ENCODE measurements around the gene CEP164. TPM values are rescaled to one million over a fixed set of nuclear protein-coding genes. Genes with fewer than 3 reads are reported as not detected.

The CEP164 gene
- total RNA-seq, 1 donor from 2014 or later: 32.3 TPM

GRCh38 chr11:117295438-117296137 lies 32.1 kb upstream of the CEP164 start:
- no peaks in the 10 kb centered on the region for H3K4me1 Mint-ChIP-seq (ENCODE audit: low read depth)
- H3K27ac Mint-ChIP-seq: no peak overlapping the region
- DNase-seq (ENCODE audit: low spot score): no peak
- intact Hi-C loops (cut with micrococcal nuclease): no loop called here
- H3K4me3 Mint-ChIP-seq (ENCODE audit: low read depth): no peak overlapping the region
- no peaks in the 10 kb centered on the region for H3K9me3 Mint-ChIP-seq
- H3K27me3 Mint-ChIP-seq (ENCODE audit: low read depth): no peaks in the 10 kb centered on the region
- H3K36me3 Mint-ChIP-seq (ENCODE audit: low read depth): no peaks in the 10 kb centered on the region

GRCh38 chr11:117296881-117297280 lies 30.8 kb upstream of the CEP164 start:
- intact Hi-C loops (cut with micrococcal nuclease): no loop called here
- DNase-seq (ENCODE audit: low spot score): no peak

GRCh38 chr11:117298195-117298594 lies 29.5 kb upstream of the CEP164 start:
- DNase-seq (ENCODE audit: low spot score): no peak
- intact Hi-C loops (cut with micrococcal nuclease): no loop called here
- Mint-ChIP-seq H3K27me3 (ENCODE audit: low read depth) (no peaks in the 10 kb centered on the region), H3K9me3 (no peaks in the 10 kb centered on the region), H3K4me3 (ENCODE audit: low read depth) (no peak overlapping the region), H3K4me1 (ENCODE audit: low read depth) (peaks cover 4% of the 10 kb centered on the region), H3K36me3 (ENCODE audit: low read depth) (no peaks in the 10 kb centered on the region), H3K27ac (no peak overlapping the region)

More at GRCh38 chr11:117296881-117297280, 30.8 kb upstream of the CEP164 start:
- no peaks in the 10 kb centered on the region for H3K9me3 Mint-ChIP-seq
- H3K36me3 Mint-ChIP-seq (ENCODE audit: low read depth): no peaks in the 10 kb centered on the region
- peaks cover 4% of the 10 kb centered on the region for H3K4me1 Mint-ChIP-seq (ENCODE audit: low read depth)
- no peak overlapping the region for H3K4me3 Mint-ChIP-seq (ENCODE audit: low read depth)
- H3K27ac Mint-ChIP-seq: no peak overlapping the region
- no peaks in the 10 kb centered on the region for H3K27me3 Mint-ChIP-seq (ENCODE audit: low read depth)

- H3K36me3 Mint-ChIP-seq (ENCODE audit: low read depth): no peaks in the 10 kb centered on the region
- H3K9me3 Mint-ChIP-seq: no peaks in the 10 kb centered on the region
- no peak overlapping the region for H3K27ac Mint-ChIP-seq
- no peak overlapping the region for H3K4me3 Mint-ChIP-seq (ENCODE audit: low read depth)
- DNase-seq (ENCODE audit: low spot score): no peak
- intact Hi-C loops (cut with micrococcal nuclease): no loop called here
- H3K27me3 Mint-ChIP-seq (ENCODE audit: low read depth): no peaks in the 10 kb centered on the region
- peaks cover 4% of the 10 kb centered on the region for H3K4me1 Mint-ChIP-seq (ENCODE audit: low read depth)
Measured at GRCh38 chr11:117299351-117300282, 28.0 kb upstream of the CEP164 start.

- intact Hi-C loops (cut with micrococcal nuclease): no loop called here
- H3K9me3 Mint-ChIP-seq: no peaks in the 10 kb centered on the region
- H3K36me3 Mint-ChIP-seq (ENCODE audit: low read depth): no peaks in the 10 kb centered on the region
- H3K27ac Mint-ChIP-seq: no peak overlapping the region
- DNase-seq (ENCODE audit: low spot score): no peak
- H3K4me1 Mint-ChIP-seq (ENCODE audit: low read depth): peaks cover 4% of the 10 kb centered on the region
- H3K27me3 Mint-ChIP-seq (ENCODE audit: low read depth): no peaks in the 10 kb centered on the region
- H3K4me3 Mint-ChIP-seq (ENCODE audit: low read depth): no peak overlapping the region
Measured at GRCh38 chr11:117300283-117300663, 27.4 kb upstream of the CEP164 start.

- H3K27me3 Mint-ChIP-seq (ENCODE audit: low read depth): no peaks in the 10 kb centered on the region
- no peak overlapping the region for H3K27ac Mint-ChIP-seq
- intact Hi-C loops (cut with micrococcal nuclease): no loop called here
- peaks cover 4% of the 10 kb centered on the region for H3K4me1 Mint-ChIP-seq (ENCODE audit: low read depth)
- H3K4me3 Mint-ChIP-seq (ENCODE audit: low read depth): no peak overlapping the region
- H3K36me3 Mint-ChIP-seq (ENCODE audit: low read depth): no peaks in the 10 kb centered on the region
- DNase-seq (ENCODE audit: low spot score): no peak
- no peaks in the 10 kb centered on the region for H3K9me3 Mint-ChIP-seq
Measured at GRCh38 chr11:117300773-117301172, 26.9 kb upstream of the CEP164 start.

GRCh38 chr11:117302228-117302627 lies 25.4 kb upstream of the CEP164 start:
- Mint-ChIP-seq H3K27me3 (ENCODE audit: low read depth) (no peaks in the 10 kb centered on the region), H3K4me1 (ENCODE audit: low read depth) (peaks cover 4% of the 10 kb centered on the region), H3K27ac (no peak overlapping the region), H3K9me3 (no peaks in the 10 kb centered on the region), H3K4me3 (ENCODE audit: low read depth) (no peak overlapping the region), H3K36me3 (ENCODE audit: low read depth) (no peaks in the 10 kb centered on the region)
- intact Hi-C loops (cut with micrococcal nuclease): no loop called here
- no peak for DNase-seq (ENCODE audit: low spot score)

- Mint-ChIP-seq H3K36me3 (ENCODE audit: low read depth) (no peaks in the 10 kb centered on the region), H3K27ac (no peak overlapping the region), H3K27me3 (ENCODE audit: low read depth) (no peaks in the 10 kb centered on the region), H3K9me3 (no peaks in the 10 kb centered on the region), H3K4me3 (ENCODE audit: low read depth) (no peak overlapping the region), H3K4me1 (ENCODE audit: low read depth) (peaks cover 4% of the 10 kb centered on the region)
- intact Hi-C loops (cut with micrococcal nuclease): no loop called here
- DNase-seq (ENCODE audit: low spot score): no peak
Measured at GRCh38 chr11:117303101-117303500, 24.6 kb upstream of the CEP164 start.

- H3K4me1 Mint-ChIP-seq (ENCODE audit: low read depth): peaks cover 4% of the 10 kb centered on the region
- intact Hi-C loops (cut with micrococcal nuclease): no loop called here
- no peak overlapping the region for H3K4me3 Mint-ChIP-seq (ENCODE audit: low read depth)
- H3K36me3 Mint-ChIP-seq (ENCODE audit: low read depth): no peaks in the 10 kb centered on the region
- no peaks in the 10 kb centered on the region for H3K27me3 Mint-ChIP-seq (ENCODE audit: low read depth)
- H3K9me3 Mint-ChIP-seq: no peaks in the 10 kb centered on the region
- H3K27ac Mint-ChIP-seq: no peak overlapping the region
- no peak for DNase-seq (ENCODE audit: low spot score)
Measured at GRCh38 chr11:117303646-117304315, 23.9 kb upstream of the CEP164 start.

- Mint-ChIP-seq H3K27ac (no peak overlapping the region), H3K4me3 (ENCODE audit: low read depth) (no peak overlapping the region), H3K9me3 (no peaks in the 10 kb centered on the region), H3K27me3 (ENCODE audit: low read depth) (peaks cover 8% of the 10 kb centered on the region), H3K36me3 (ENCODE audit: low read depth) (no peaks in the 10 kb centered on the region), H3K4me1 (ENCODE audit: low read depth) (peaks cover 4% of the 10 kb centered on the region)
- no peak for DNase-seq (ENCODE audit: low spot score)
- intact Hi-C loops (cut with micrococcal nuclease): no loop called here
Measured at GRCh38 chr11:117305145-117305544, 22.5 kb upstream of the CEP164 start.

GRCh38 chr11:117309310-117309709 lies 18.3 kb upstream of the CEP164 start:
- no peak for DNase-seq (ENCODE audit: low spot score)
- Mint-ChIP-seq H3K4me1 (ENCODE audit: low read depth) (no peaks in the 10 kb centered on the region), H3K27me3 (ENCODE audit: low read depth) (peaks cover 30% of the 10 kb centered on the region), H3K36me3 (ENCODE audit: low read depth) (no peaks in the 10 kb centered on the region), H3K4me3 (ENCODE audit: low read depth) (no peak overlapping the region), H3K9me3 (no peaks in the 10 kb centered on the region), H3K27ac (no peak overlapping the region)
- intact Hi-C loops (cut with micrococcal nuclease): no loop called here

- DNase-seq (ENCODE audit: low spot score): no peak
- H3K27ac Mint-ChIP-seq: no peak overlapping the region
- peaks cover 4% of the 10 kb centered on the region for H3K4me1 Mint-ChIP-seq (ENCODE audit: low read depth)
- H3K27me3 Mint-ChIP-seq (ENCODE audit: low read depth): peaks cover 56% of the 10 kb centered on the region
- no peaks in the 10 kb centered on the region for H3K36me3 Mint-ChIP-seq (ENCODE audit: low read depth)
- H3K4me3 Mint-ChIP-seq (ENCODE audit: low read depth): no peak overlapping the region
- H3K9me3 Mint-ChIP-seq: no peaks in the 10 kb centered on the region
- intact Hi-C loops (cut with micrococcal nuclease): no loop called here
Measured at GRCh38 chr11:117313091-117313490, 14.6 kb upstream of the CEP164 start.

Data from activated T-helper 2 cell treated with anti-CD3 and anti-CD28 coated beads, Interferon-gamma antibody, Interleukin-2, Interleukin-4, amounts not matched to agents 10 μg/mL and 5 μg/mL and 100 μg/mL, durations not matched to agents 14 hours and 24 hours and 36 hours (primary cell).